ENCODE data around the gene RCAN2.

GRCh38 chr6:46502486-46503119 is 11.4 kb upstream of the RCAN2 start:
- no peak for TF ChIP-seq ZNF384 (IDR thresholded peaks at IDR 0.05; ENCODE audit: low read depth, low read length)
- no peak for TF ChIP-seq ERF (CRISPR knock-in tag; IDR thresholded peaks at IDR 0.05)
- TF ChIP-seq E2F8 (IDR thresholded peaks at IDR 0.05; ENCODE audit: low read depth, partially characterized antibody): no peak
- TF ChIP-seq MLLT1 (IDR thresholded peaks at IDR 0.05): no peak
- no peak for TF ChIP-seq BDP1 (IDR thresholded peaks at IDR 0.05; ENCODE audit: insufficient read depth, insufficient read length)
- TF ChIP-seq ZC3H11A (IDR thresholded peaks at IDR 0.05; ENCODE audit: low read depth, low read length): no peak
- no peak for TF ChIP-seq CTCF (IDR thresholded peaks at IDR 0.05 in 2 of 3, conservative IDR thresholded peaks at IDR 0.05 in 1 of 3; ENCODE audit: insufficient read depth in 2 of 3, low read depth in 1 of 3, low read length in 3 of 3)
- TF ChIP-seq POLR2AphosphoS5 (IDR thresholded peaks at IDR 0.05; ENCODE audit: control insufficient read depth, insufficient read depth, low read depth, low read length): no peak

Data from K562 (cell line).